AG10803 (cell line): ENCODE results near the gene VCAM1.

Experiments used
- DNase-seq: peaks from one replicate; pipeline ENCODE4 v3.0.0; 2010; ENCODE audit warnings: low read depth
- H3K4me3 ChIP-seq: 2 replicates; pipeline ENCODE4 v1.5.1; 2011; ENCODE audit warnings: mild to moderate bottlenecking, low read length, control low read depth
- CTCF ChIP-seq: conservative IDR thresholded peaks from 2 replicates; pipeline ENCODE4 v1.5.1; 2011; ENCODE audit warnings: mild to moderate bottlenecking, low read length, control low read depth, inconsistent platforms

VCAM1 gene

DNA sequence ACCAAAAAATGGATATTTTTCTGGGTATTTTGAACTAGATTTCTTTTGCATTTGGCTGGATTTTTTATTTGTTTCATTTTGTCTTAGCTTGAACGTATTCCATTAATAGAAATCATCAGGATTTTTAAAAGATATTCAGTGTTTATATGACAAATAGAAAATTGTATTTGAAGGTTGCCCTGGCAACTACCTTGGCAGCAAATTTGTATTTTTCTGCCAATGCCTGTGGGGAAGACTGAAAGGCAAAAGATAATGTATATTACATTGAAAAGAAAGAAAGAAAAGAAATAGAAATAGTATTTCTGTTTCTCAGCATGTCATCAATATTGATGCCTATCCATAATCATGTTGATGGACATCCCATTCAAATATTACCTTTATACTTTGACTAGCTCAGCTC, 16.8 kb downstream of the VCAM1 start:
- TF ChIP-seq CTCF: no peak
- peak; percentile 29 for DNase-seq
- H3K4me3 ChIP-seq: no peak overlapping the region

DNA sequence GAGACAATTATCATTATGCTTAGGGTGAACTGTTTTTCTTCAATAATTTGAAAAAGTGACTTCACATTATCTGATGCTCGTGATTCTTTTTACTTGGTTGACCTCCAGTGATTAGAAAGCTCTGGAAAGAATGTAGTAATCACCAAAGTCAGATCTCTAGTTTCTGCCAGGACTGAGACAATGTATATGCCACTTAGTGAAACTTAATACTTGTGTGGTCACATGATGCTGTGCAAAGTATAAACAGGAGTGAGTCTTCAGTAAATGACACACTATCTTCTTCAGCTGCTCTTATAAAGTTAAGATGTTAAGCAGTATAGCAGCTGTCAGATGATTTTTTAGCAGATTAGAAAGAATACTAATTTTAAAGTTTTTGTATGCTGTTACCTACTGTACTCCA, 17.2 kb downstream of the VCAM1 start:
- peak; percentile 21 for DNase-seq
- no peak for TF ChIP-seq CTCF
- H3K4me3 ChIP-seq: no peak overlapping the region

DNA sequence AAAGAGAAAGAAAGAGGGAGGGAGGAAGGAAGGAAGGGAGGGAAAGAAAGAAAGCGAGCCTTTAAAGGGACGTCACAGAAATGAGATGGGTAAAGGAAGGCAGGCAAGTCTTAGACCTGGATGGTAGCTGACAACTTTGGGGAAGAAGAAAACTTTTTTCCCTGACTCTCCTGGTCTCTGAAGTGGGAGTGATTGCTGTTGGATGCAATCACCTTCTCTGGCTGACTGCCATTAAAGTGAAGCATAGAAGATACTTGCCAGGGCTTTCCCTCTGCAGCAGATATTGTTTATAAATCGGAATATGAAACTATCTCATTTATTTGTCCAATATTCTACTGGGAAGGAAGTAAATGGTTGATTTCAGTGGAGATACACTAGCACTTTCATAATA, 27.0 kb downstream of the VCAM1 start:
- no peak for DNase-seq
- no peak overlapping the region for H3K4me3 ChIP-seq
- no peak for TF ChIP-seq CTCF

- no peak overlapping the region for H3K4me3 ChIP-seq
- no peak for DNase-seq
- no peak for TF ChIP-seq CTCF
Observed at GRCh38 chr1:100747771-100748170, 28.2 kb downstream of the VCAM1 start.

GRCh38 chr1:100750005-100750885, 30.7 kb downstream of the VCAM1 start:
- no peak for DNase-seq
- H3K4me3 ChIP-seq: no peak overlapping the region
- no peak for TF ChIP-seq CTCF

DNA sequence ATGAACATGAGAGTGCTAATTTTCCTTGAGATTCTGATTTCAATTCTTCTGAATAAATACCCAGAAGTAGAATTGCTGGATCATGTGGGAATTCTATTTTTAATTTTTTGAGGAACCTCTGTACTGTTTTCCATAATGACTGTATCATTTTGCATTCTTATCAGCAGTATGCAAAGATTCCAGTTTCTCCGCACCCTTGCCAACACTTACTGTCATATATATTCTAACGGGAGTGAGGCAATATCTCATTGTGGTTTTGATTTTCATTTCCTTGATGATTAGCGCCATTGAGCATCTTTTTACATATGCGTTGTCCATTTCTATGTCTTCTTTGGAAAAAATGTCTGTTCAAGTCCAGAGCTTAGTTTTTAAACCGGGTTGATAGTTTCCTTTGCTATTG, 33.2 kb downstream of the VCAM1 start:
- H3K4me3 ChIP-seq: no peak overlapping the region
- no peak for DNase-seq
- TF ChIP-seq CTCF: no peak

DNA sequence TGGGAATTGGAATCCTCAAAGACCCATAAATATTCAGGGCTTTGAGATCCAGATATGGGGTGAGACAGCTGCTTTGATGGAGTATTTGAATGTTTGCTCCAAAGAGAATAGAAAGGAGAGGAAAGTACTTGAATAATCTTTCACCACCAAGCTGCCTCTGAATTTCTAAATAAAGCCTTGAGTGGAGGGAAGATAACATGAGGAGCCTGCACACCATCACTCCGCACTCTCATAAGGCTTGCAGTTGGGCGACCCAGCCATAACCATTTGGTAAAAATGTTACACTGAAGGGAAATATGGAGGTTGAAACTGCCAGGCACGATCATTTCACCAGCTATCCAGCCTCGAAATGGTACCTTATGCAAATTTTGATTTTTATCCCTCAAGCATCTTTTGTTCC, 38.4 kb downstream of the VCAM1 start:
- no peak for DNase-seq
- no peak for TF ChIP-seq CTCF
- no peak overlapping the region for H3K4me3 ChIP-seq
